ENCODE data around the gene NRP2. TPM values are rescaled to one million over a fixed set of nuclear protein-coding genes. Genes with fewer than 3 reads are reported as not detected.

Gene NRP2
- total RNA-seq, 4 donors from 2014 or later: 35.1 to 146 (median 63.9) TPM

DNA sequence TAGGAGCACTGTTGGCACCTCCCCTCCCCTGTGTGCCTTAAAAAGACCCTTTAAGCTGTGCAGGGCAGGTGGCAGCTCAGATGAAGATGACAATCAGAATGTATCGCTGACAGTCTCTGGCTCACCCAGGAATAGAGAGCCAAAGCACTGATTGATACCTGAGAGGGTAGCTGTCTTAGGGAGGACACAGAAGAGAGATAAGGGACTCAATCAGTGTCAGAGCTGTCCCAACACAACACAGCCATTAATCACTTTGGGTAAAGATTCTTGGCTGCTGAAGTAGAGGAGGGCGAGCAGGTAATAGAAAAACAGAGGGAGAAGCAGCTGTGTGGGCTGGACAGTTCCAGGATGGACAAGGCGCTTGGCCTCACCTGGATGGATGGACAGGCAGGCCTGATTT is 124.9 kb downstream of the NRP2 start:
- no peak overlapping the region for H3K27ac ChIP-seq
- H3K27me3 ChIP-seq: no peaks in the 10 kb centered on the region
- H3K4me3 ChIP-seq: no peak overlapping the region
- DNase-seq: no peak
- intact Hi-C loops (cut with DNase I; ENCODE audit: low total_unique reads) (no loop called here), in situ Hi-C loops (cut with MboI; ENCODE audit: low pct_ligation_motif_present in 1 of 4, low pct_unique_long_range_greater_than_20kb in 1 of 4, low sequenced_read_pairs in 3 of 4) (no loop called here)
- TF ChIP-seq, protein P1, sequence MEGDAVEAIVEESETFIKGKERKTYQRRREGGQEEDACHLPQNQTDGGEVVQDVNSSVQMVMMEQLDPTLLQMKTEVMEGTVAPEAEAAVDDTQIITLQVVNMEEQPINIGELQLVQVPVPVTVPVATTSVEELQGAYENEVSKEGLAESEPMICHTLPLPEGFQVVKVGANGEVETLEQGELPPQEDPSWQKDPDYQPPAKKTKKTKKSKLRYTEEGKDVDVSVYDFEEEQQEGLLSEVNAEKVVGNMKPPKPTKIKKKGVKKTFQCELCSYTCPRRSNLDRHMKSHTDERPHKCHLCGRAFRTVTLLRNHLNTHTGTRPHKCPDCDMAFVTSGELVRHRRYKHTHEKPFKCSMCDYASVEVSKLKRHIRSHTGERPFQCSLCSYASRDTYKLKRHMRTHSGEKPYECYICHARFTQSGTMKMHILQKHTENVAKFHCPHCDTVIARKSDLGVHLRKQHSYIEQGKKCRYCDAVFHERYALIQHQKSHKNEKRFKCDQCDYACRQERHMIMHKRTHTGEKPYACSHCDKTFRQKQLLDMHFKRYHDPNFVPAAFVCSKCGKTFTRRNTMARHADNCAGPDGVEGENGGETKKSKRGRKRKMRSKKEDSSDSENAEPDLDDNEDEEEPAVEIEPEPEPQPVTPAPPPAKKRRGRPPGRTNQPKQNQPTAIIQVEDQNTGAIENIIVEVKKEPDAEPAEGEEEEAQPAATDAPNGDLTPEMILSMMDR (IDR thresholded peaks at IDR 0.05): no peak
- TF ChIP-seq POLR2AphosphoS5 (IDR thresholded peaks at IDR 0.05) (no peak), EP300 (IDR thresholded peaks at IDR 0.05; ENCODE audit: low read depth) (no peak), POLR2A (IDR thresholded peaks at IDR 0.05) (no peak)
- WGBS, 2 donors (ENCODE audit: low coverage in 1 of 2): 85 to 94% methylated on average over 2 to 3 of the region's 3 CpGs
- H3K36me3 ChIP-seq: no peaks in the 10 kb centered on the region
- peaks cover 0 to 5% (median 0%) of the 10 kb centered on the region in 4 donors for H3K4me1 ChIP-seq
- H3K9me3 ChIP-seq: no peaks in the 10 kb centered on the region

DNA sequence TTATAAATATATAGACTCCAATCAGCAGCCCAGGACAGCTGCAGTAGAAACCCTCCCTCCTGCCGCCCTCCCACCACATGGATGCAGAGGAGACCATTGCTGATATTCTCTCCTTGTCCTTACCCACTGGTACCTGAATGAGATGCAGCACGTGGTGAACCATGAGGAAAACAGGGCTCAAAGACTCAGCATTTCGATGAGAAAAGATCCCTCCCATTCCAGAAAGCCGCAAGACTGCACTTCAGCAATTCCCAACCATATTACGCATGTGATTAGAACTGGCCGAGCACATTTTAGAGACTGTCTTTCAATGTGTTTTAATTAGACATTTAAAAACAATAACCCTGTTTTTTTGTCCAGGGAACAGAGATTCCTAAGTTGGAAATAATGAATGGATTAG is 125.5 kb downstream of the NRP2 start:
- no peak overlapping the region for H3K4me3 ChIP-seq
- no peak for DNase-seq
- no peaks in the 10 kb centered on the region for H3K27me3 ChIP-seq
- intact Hi-C loops (cut with DNase I; ENCODE audit: low total_unique reads) (no loop called here), in situ Hi-C loops (cut with MboI; ENCODE audit: low pct_ligation_motif_present in 1 of 4, low pct_unique_long_range_greater_than_20kb in 1 of 4, low sequenced_read_pairs in 3 of 4) (no loop called here)
- no peak overlapping the region for H3K27ac ChIP-seq
- no peak for TF ChIP-seq POLR2A (IDR thresholded peaks at IDR 0.05)
- no peak for TF ChIP-seq EP300 (IDR thresholded peaks at IDR 0.05; ENCODE audit: low read depth)
- TF ChIP-seq, protein P1 (IDR thresholded peaks at IDR 0.05): no peak
- no peak for TF ChIP-seq POLR2AphosphoS5 (IDR thresholded peaks at IDR 0.05)
- H3K36me3 ChIP-seq: no peaks in the 10 kb centered on the region
- no peaks in the 10 kb centered on the region for H3K9me3 ChIP-seq
- WGBS, 2 donors (ENCODE audit: low coverage in 1 of 2): 86% methylated on average over 2 to 6 of the region's 6 CpGs
- H3K4me1 ChIP-seq: no peaks in the 10 kb centered on the region

DNA sequence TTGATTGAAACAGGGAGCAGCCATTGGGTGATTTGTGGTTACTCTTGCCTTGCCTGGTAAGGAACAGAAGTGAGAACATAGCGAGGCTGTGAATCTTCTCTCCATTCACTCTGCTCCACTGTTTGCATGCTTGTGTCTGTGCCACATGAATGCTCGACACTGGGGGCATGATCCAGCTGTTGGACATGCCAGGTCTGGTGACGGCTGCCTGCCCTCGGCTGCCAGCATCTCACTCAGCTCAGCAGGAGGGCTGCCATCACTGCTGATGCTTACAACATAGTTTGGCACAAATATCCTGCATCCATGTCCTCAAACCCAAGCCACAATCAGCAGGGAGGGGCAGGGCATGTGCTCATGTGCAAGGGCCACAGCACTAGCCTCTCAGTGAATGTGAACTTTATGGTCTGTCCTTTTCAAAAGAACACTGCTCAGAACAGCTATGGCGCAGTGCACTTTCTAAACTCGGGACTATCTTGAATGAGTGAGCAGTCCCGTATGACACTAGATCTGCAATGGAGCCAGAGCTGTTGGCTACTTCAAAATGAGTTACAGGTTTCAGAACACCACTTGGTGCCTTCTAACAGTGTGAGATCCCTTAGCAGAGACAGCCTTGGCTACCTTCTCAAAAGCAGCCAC is 126.3 kb downstream of the NRP2 start:
- H3K36me3 ChIP-seq: no peaks in the 10 kb centered on the region
- in situ Hi-C loops (cut with MboI; ENCODE audit: low pct_ligation_motif_present in 1 of 4, low pct_unique_long_range_greater_than_20kb in 1 of 4, low sequenced_read_pairs in 3 of 4) (no loop called here), intact Hi-C loops (cut with DNase I; ENCODE audit: low total_unique reads) (no loop called here)
- H3K27me3 ChIP-seq: no peaks in the 10 kb centered on the region
- no peak for DNase-seq
- TF ChIP-seq POLR2A (IDR thresholded peaks at IDR 0.05) (no peak), POLR2AphosphoS5 (IDR thresholded peaks at IDR 0.05) (no peak), EP300 (IDR thresholded peaks at IDR 0.05; ENCODE audit: low read depth) (no peak)
- TF ChIP-seq, protein P1 (IDR thresholded peaks at IDR 0.05): no peak
- H3K4me1 ChIP-seq: no peaks in the 10 kb centered on the region
- WGBS, 2 donors (ENCODE audit: low coverage in 1 of 2): 89% methylated on average over 7 of the region's 7 CpGs; no CpG with 5 or more reads in 1 of the 2 donors
- no peak overlapping the region for H3K4me3 ChIP-seq
- no peak overlapping the region for H3K27ac ChIP-seq
- no peaks in the 10 kb centered on the region for H3K9me3 ChIP-seq

DNA sequence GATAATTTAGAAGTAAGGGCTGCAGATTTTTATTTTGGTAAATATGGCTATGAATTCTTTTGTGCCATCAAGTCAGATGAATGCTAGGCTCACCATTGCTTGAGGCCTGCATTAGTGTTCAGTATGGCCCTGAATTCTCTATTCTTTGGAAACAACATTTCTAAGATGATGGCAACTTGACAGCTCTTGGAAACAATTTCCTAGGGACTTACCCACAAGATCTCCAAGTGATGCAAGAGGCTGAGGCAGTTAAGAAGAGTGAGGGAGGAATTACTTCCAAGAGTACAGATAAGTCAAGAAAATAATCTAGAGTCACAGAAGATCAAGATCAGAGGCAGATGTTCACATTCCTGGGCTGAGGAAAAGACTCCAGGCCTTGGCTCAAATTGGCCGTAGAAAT is 129.1 kb downstream of the NRP2 start:
- no peak for TF ChIP-seq POLR2A (IDR thresholded peaks at IDR 0.05)
- Histone ChIP-seq H3K4me1 (no peaks in the 10 kb centered on the region), H3K9me3 (no peaks in the 10 kb centered on the region), H3K27ac (no peak overlapping the region), H3K4me3 (no peak overlapping the region), H3K27me3 (no peaks in the 10 kb centered on the region), H3K36me3 (no peaks in the 10 kb centered on the region)
- 78 to 89% methylated on average over 1 of the region's 1 CpG for WGBS, 2 donors (ENCODE audit: low coverage in 1 of 2)
- DNase-seq: no peak
- in situ Hi-C loops (cut with MboI; ENCODE audit: low pct_ligation_motif_present in 1 of 4, low pct_unique_long_range_greater_than_20kb in 1 of 4, low sequenced_read_pairs in 3 of 4): no loop called here
- intact Hi-C loops (cut with DNase I; ENCODE audit: low total_unique reads): no loop called here

DNA sequence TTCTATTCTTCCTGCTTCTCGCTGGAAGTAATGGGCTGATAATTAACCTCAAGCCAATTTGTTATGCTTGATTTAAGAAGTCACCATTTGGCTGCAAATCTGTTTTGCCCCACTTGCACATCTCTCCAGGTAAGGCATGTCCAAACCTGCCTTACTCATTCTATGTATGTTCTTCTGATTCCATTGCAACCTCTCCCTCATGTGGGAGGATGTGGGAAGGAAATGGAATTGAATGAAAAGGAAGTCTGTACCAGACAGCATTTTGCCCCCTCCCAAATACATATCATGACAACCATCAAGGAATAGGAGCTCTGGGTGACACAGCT is 131.7 kb downstream of the NRP2 start:
- Histone ChIP-seq H3K4me3 (no peak overlapping the region), H3K27ac (no peak overlapping the region), H3K9me3 (no peaks in the 10 kb centered on the region), H3K36me3 (no peaks in the 10 kb centered on the region), H3K27me3 (no peaks in the 10 kb centered on the region), H3K4me1 (no peaks in the 10 kb centered on the region)
- in situ Hi-C loops (cut with MboI; ENCODE audit: low pct_ligation_motif_present in 1 of 4, low pct_unique_long_range_greater_than_20kb in 1 of 4, low sequenced_read_pairs in 3 of 4) (no loop called here), intact Hi-C loops (cut with DNase I; ENCODE audit: low total_unique reads) (no loop called here)
- TF ChIP-seq, protein P1 (IDR thresholded peaks at IDR 0.05): no peak
- TF ChIP-seq POLR2A (IDR thresholded peaks at IDR 0.05): no peak
- TF ChIP-seq EP300 (IDR thresholded peaks at IDR 0.05; ENCODE audit: low read depth): no peak
- TF ChIP-seq POLR2AphosphoS5 (IDR thresholded peaks at IDR 0.05): no peak
- DNase-seq: no peak
- WGBS, 2 donors (ENCODE audit: low coverage in 1 of 2): 60 to 100% methylated on average over 1 of the region's 1 CpG

Data from transverse colon (tissue), 4 donors.